HT1080 (cell line): ENCODE results near the gene TIMM44. TPM values are rescaled to one million over a fixed set of nuclear protein-coding genes. Genes with fewer than 3 reads are reported as not detected.
A peak's percentile ranks its signal among the peaks of the same experiment; 100 is the strongest.

Source experiments
- DNase-seq: peaks from one replicate; pipeline ENCODE4 v3.0.0-alpha.2; 2015; ENCODE audit warnings: low read depth
- total RNA-seq: library from RNA; depleted of rRNA; stranded (reverse); fragments of >200 nt; shearing (Covaris generic); gene quantifications from 2 replicates; pipeline ENCODE4 v1.2.3, GENCODE V29; 2014

Gene TIMM44
- total RNA-seq, 1 experiment from 2014 or later: 89.1 TPM

- DNase-seq: no peak
Measured at GRCh38 chr19:7902796-7903243, 40.6 kb downstream of the TIMM44 start.

GRCh38 chr19:7901337-7901736, 42.1 kb downstream of the TIMM44 start:
- no peak for DNase-seq

- DNase-seq: no peak
Measured at GRCh38 chr19:7900931-7901330, 42.5 kb downstream of the TIMM44 start.

GRCh38 chr19:7900401-7900870, 43.0 kb downstream of the TIMM44 start:
- no peak for DNase-seq

- no peak for DNase-seq
Measured at GRCh38 chr19:7899751-7900378, 43.6 kb downstream of the TIMM44 start.

- DNase-seq: no peak
Measured at GRCh38 chr19:7898967-7899366, 44.5 kb downstream of the TIMM44 start.

- DNase-seq: no peak
Measured at GRCh38 chr19:7897292-7897691, 46.2 kb downstream of the TIMM44 start.

GRCh38 chr19:7895565-7895964, 47.9 kb downstream of the TIMM44 start:
- DNase-seq: no peak

- no peak for DNase-seq
Measured at GRCh38 chr19:7894612-7895309, 48.7 kb downstream of the TIMM44 start.

GRCh38 chr19:7893362-7894101, 49.9 kb downstream of the TIMM44 start:
- peak; percentile 75 for DNase-seq

GRCh38 chr19:7888826-7889217, 54.6 kb downstream of the TIMM44 start:
- no peak for DNase-seq

- peak; percentile 63 for DNase-seq
Measured at GRCh38 chr19:7888145-7888825, 55.2 kb downstream of the TIMM44 start, which contains the start of gene LRRC8E. Gene LRRC8E, plus strand, starts transcription at chr19:7888510. Its CDS starts 7,094 bp downstream, at chr19:7895604.

- DNase-seq: no peak
Measured at GRCh38 chr19:7887408-7888144, 55.9 kb downstream of the TIMM44 start.

- no peak for DNase-seq
Measured at GRCh38 chr19:7885818-7886217, 57.6 kb downstream of the TIMM44 start.

GRCh38 chr19:7883796-7884570, 59.5 kb downstream of the TIMM44 start:
- peak; percentile 50 for DNase-seq

- no peak for DNase-seq
Measured at GRCh38 chr19:7883105-7883504, 60.4 kb downstream of the TIMM44 start.

- no peak for DNase-seq
Measured at GRCh38 chr19:7881910-7882309, 61.6 kb downstream of the TIMM44 start.

GRCh38 chr19:7879836-7880235, 63.6 kb downstream of the TIMM44 start:
- no peak for DNase-seq

GRCh38 chr19:7879111-7879807, 64.2 kb downstream of the TIMM44 start:
- no peak for DNase-seq
